Hepatocyte (in vitro differentiated cells): ENCODE data around the gene STN1.

ENCODE experiments used
- CTCF ChIP-seq: fragments of 200-600 bp; sonication (generic); IDR thresholded peaks from 2 replicates; pipeline ENCODE4 v1.5.1; 2016; ENCODE audit warnings: antibody characterized with exemption, mild to moderate bottlenecking; ENCODE audit not compliant: poor library complexity
- EZH2 ChIP-seq: fragments of 200-600 bp; sonication (generic); IDR thresholded peaks from 2 replicates; pipeline ENCODE4 v1.6.1; 2016; ENCODE audit warnings: antibody characterized with exemption, mild to moderate bottlenecking, borderline replicate concordance
- EZH2phosphoT487 ChIP-seq: fragments of 200-600 bp; sonication (generic); IDR thresholded peaks from one replicate; pipeline ENCODE4 v1.6.1; 2018; ENCODE audit warnings: antibody characterized with exemption, mild to moderate bottlenecking, low read depth, moderate library complexity; ENCODE audit not compliant: unreplicated experiment, severe bottlenecking

- no peak for TF ChIP-seq CTCF
- no peak for TF ChIP-seq EZH2
- no peak for TF ChIP-seq EZH2phosphoT487
Observed at GRCh38 chr10:103890194-103890658, 27.8 kb downstream of the STN1 start.
